ENCODE data around the gene YY2. TPM values are rescaled to one million over a fixed set of nuclear protein-coding genes. Genes with fewer than 3 reads are reported as not detected.

Gene YY2
- total and polyA plus RNA-seq, 9 of the 15 experiments (the other 6 are each of a cell fraction or from before 2014, with no cell fraction given): 0.77 to 2.2 (median 1.1) TPM

DNA sequence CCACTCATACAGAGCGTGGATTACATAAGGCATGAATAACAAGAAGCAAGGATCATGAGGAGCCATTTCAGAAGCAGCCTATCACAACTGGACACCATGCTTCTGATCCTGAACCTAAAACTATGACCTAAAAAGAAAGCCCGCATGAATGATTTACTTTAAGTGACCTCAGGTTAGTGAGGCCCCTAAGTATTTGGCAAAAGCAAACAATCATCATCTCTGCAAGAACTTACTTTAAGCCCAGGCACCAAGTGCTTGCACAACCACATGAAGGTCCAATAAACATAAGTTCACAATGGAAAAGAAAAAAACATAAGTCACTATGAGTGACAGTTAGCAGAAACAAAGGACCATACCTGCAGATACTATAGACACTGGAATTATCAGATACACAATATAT lies 24.3 kb upstream of the YY2 start:
- Histone ChIP-seq H3K79me2 (ENCODE audit: control insufficient read depth, insufficient read depth, low read length) (no peaks in the 10 kb centered on the region), H3K27me3 (ENCODE audit: control insufficient read depth in 2 of 2, insufficient read depth in 2 of 2, low read length in 2 of 2) (no peaks in the 10 kb centered on the region), H3K4me1 (replicated peaks in 1 of 2; ENCODE audit: control insufficient read depth in 2 of 2, insufficient read depth in 2 of 2, low read length in 2 of 2) (no peaks in the 10 kb centered on the region), H3K27ac (ENCODE audit: extremely low read depth, low read depth, low read length) (no peak overlapping the region), H3K9me3 (replicated peaks; ENCODE audit: control insufficient read depth, insufficient read depth, low read depth, low read length) (no peaks in the 10 kb centered on the region), H3K9ac (ENCODE audit: insufficient read depth in 1 of 2, low read depth in 2 of 2, low read length in 2 of 2) (no peak overlapping the region), H3K9me1 (ENCODE audit: control insufficient read depth, insufficient read depth, low read length) (no peaks in the 10 kb centered on the region), H4K20me1 (replicated peaks; ENCODE audit: control insufficient read depth, insufficient read depth, low read length) (no peaks in the 10 kb centered on the region), H2AFZ (ENCODE audit: low read depth, low read length) (no peak overlapping the region), H3K4me3 (no peak overlapping the region), H3K36me3 (ENCODE audit: control insufficient read depth, insufficient read depth, low read length) (no peaks in the 10 kb centered on the region), H3K4me2 (ENCODE audit: insufficient read depth, low read length) (no peak overlapping the region)
- POLR2A ChIA-PET: no interaction called here
- TF ChIP-seq DPF2 (IDR thresholded peaks at IDR 0.05): no peak
- no peak for TF ChIP-seq ZNF140 (CRISPR knock-in tag; IDR thresholded peaks at IDR 0.05)
- no peak for TF ChIP-seq ZHX1 (conservative IDR thresholded peaks at IDR 0.05; ENCODE audit: low read length)
- no peak for TF ChIP-seq RBM39 (optimal IDR thresholded peaks at IDR 0.05; ENCODE audit: low read depth, low read length)
- no peak for TF ChIP-seq BRF2 (IDR thresholded peaks at IDR 0.05; ENCODE audit: borderline replicate concordance, insufficient read depth, insufficient read length)
- no peak for TF ChIP-seq ZSCAN29 (IDR thresholded peaks at IDR 0.05)
- ATAC-seq: no peak
- no peak for DNase-seq (ENCODE audit: extremely low read depth in 1 of 4, low spot score in 3 of 4)
- no peak for FAIRE-seq
- WGBS (ENCODE audit: insufficient coverage, low coverage, missing lambda C conversion rate): 0% methylated on average over 2 of the region's 2 CpGs
- CTCF ChIA-PET (ENCODE audit: low intra/inter-chr PET ratio): no interaction called here
- in situ Hi-C loops (cut with MboI): no loop called here
- intact Hi-C loops (cut with micrococcal nuclease): loop anchor here (10.0 kb wide), 1 partner anchor 913 kb away; no protein-coding TSS in a partner anchor
- BruUV-seq (replicated peaks): no TSS peak

Measured in K562 (cell line).